AG10803 (cell line): ENCODE measurements around the gene SLC8A1.

Source experiments
- DNase-seq: peaks from one replicate; pipeline ENCODE4 v3.0.0; 2010; ENCODE audit warnings: low read depth
- H3K4me3 ChIP-seq: 2 replicates; pipeline ENCODE4 v1.5.1; 2011; ENCODE audit warnings: mild to moderate bottlenecking, low read length, control low read depth
- TF ChIP-seq, protein P1 (sequence below): conservative IDR thresholded peaks from 2 replicates; pipeline ENCODE4 v1.5.1; 2011; ENCODE audit warnings: mild to moderate bottlenecking, low read length, control low read depth, inconsistent platforms

Gene SLC8A1

GRCh38 chr2:40103590-40103989 lies 348.3 kb downstream of the SLC8A1 start:
- TF ChIP-seq, protein P1, sequence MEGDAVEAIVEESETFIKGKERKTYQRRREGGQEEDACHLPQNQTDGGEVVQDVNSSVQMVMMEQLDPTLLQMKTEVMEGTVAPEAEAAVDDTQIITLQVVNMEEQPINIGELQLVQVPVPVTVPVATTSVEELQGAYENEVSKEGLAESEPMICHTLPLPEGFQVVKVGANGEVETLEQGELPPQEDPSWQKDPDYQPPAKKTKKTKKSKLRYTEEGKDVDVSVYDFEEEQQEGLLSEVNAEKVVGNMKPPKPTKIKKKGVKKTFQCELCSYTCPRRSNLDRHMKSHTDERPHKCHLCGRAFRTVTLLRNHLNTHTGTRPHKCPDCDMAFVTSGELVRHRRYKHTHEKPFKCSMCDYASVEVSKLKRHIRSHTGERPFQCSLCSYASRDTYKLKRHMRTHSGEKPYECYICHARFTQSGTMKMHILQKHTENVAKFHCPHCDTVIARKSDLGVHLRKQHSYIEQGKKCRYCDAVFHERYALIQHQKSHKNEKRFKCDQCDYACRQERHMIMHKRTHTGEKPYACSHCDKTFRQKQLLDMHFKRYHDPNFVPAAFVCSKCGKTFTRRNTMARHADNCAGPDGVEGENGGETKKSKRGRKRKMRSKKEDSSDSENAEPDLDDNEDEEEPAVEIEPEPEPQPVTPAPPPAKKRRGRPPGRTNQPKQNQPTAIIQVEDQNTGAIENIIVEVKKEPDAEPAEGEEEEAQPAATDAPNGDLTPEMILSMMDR: no peak
- DNase-seq: peak; percentile 78
- H3K4me3 ChIP-seq: no peak overlapping the region

GRCh38 chr2:40103163-40103562 lies 348.7 kb downstream of the SLC8A1 start:
- H3K4me3 ChIP-seq: no peak overlapping the region
- peak; percentile 95 for DNase-seq
- TF ChIP-seq, protein P1: no peak

DNA sequence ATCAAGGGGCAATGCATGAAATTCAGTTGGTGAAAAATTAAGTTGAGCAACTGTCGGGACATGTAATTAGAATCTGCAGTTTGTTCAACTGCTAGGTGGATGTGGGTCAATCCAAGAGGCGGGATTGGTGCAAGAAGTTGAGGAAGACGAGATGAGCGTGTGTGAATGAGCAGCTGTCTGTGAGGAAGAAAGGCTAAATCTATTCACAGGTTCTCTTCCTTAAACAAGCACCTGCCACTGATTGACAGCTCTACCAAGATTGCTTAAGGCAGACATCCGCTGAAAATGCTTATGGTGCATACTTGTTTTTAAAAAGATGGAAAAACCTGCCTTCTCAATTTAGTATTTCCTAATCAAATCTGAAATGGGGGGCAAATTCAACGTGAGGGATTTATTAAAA lies 349.4 kb downstream of the SLC8A1 start:
- TF ChIP-seq, protein P1: no peak
- no peak for DNase-seq
- no peak overlapping the region for H3K4me3 ChIP-seq

- peak; percentile 80 for DNase-seq
- TF ChIP-seq, protein P1: no peak
- H3K4me3 ChIP-seq: no peak overlapping the region
Observed at GRCh38 chr2:40101131-40101575, 350.7 kb downstream of the SLC8A1 start.

- TF ChIP-seq, protein P1: no peak
- DNase-seq: no peak
- no peak overlapping the region for H3K4me3 ChIP-seq
Observed at GRCh38 chr2:40100676-40101075, 351.2 kb downstream of the SLC8A1 start.

GRCh38 chr2:40098786-40099470 lies 353.0 kb downstream of the SLC8A1 start:
- TF ChIP-seq, protein P1: no peak
- peak; percentile 33 for DNase-seq
- no peak overlapping the region for H3K4me3 ChIP-seq

- TF ChIP-seq, protein P1: no peak
- no peak overlapping the region for H3K4me3 ChIP-seq
- peak; percentile 91 for DNase-seq
Observed at GRCh38 chr2:40097691-40098385, 354.1 kb downstream of the SLC8A1 start.
